Kidney (tissue), 11 donors: Measurements from ENCODE around the gene OR2T6. TPM values are rescaled to one million over a fixed set of nuclear protein-coding genes. Genes with fewer than 3 reads are reported as not detected.
"Not testable (repeated sequence)": the region's sequence is repeated elsewhere in the genome, so short reads cannot be mapped to it uniquely, and the experiment has no call there.

Experiments
- DNase-seq, 5 donors: peaks; one replicate each; pipeline ENCODE4 v3.0.0-alpha.2; 2013 to 2020
- FAIRE-seq: peaks from 2 replicates; lab custom pipeline; 2012; peaks lifted over from hg19 to GRCh38; lab: Jason Lieb, UNC
- H3K27ac ChIP-seq, 2 donors: one replicate each; pipeline ENCODE4 v1.7.0; 2013; ENCODE audit warnings: low read depth in 2 of 2, low read length in 2 of 2, inconsistent platforms in 1 of 2
- H3K27me3 ChIP-seq: one replicate; pipeline ENCODE4 v1.7.1; 2013; ENCODE audit warnings: low read length, inconsistent platforms; ENCODE audit not compliant: control insufficient read depth, insufficient read depth
- H3K36me3 ChIP-seq, 3 donors: one replicate each; pipeline versions ENCODE4 v1.7.0 to v1.7.1; 2013; ENCODE audit warnings: low read length in 3 of 3, control low read depth in 1 of 3, inconsistent platforms in 1 of 3; ENCODE audit not compliant: insufficient read depth in 3 of 3, control insufficient read depth in 2 of 3
- H3K4me1 ChIP-seq, 3 donors: one replicate each; pipeline versions ENCODE4 v1.7.0 to v1.7.1; 2013; ENCODE audit warnings: low read length in 3 of 3, inconsistent platforms in 1 of 3, low read depth in 1 of 3; ENCODE audit not compliant: control insufficient read depth in 2 of 3, insufficient read depth in 2 of 3
- H3K4me3 ChIP-seq, 3 donors: one replicate each; pipeline versions ENCODE4 v1.7.0 to v1.8.1; 2013; ENCODE audit warnings: low read length in 3 of 3, control low read depth in 1 of 3, inconsistent platforms in 1 of 3
- H3K9ac ChIP-seq, 3 donors: one replicate each; pipeline versions ENCODE4 v1.7.0 to v1.7.1; 2013; ENCODE audit warnings: low read length in 3 of 3, control low read depth in 1 of 3, inconsistent platforms in 1 of 3
- H3K9me3 ChIP-seq, 3 donors: one replicate each; pipeline versions ENCODE4 v1.7.0 to v1.7.1; 2013; ENCODE audit warnings: low read length in 3 of 3, control low read depth in 1 of 3, inconsistent platforms in 1 of 3; ENCODE audit not compliant: control insufficient read depth in 2 of 3, insufficient read depth in 1 of 3
- intact Hi-C: fragments of 100-400 bp; cut with DNase I; formaldehyde crosslinking; loops from one replicate; pipeline ENCODE4 v1.11.1; 2022
- polyA plus RNA-seq: library from polyadenylated mRNA; stranded (reverse); fragments of 350-450 nt; fragmentation: Illumina TruSeq; extraction: RNeasy Lipid Tissue Mini Kit (QIAGEN cat#74804); gene quantifications from one replicate; pipeline ENCODE4 v1.2.3, GENCODE V29; 2014; ENCODE audit warnings: low read depth, low replicate concordance; ENCODE audit not compliant: insufficient read depth
- total RNA-seq: library from RNA; stranded (reverse); fragmentation: NEBNext Ultra II Directional; extraction: Animal tissue kit (Norgen Biotek cat#: 25700); gene quantifications from one replicate; pipeline ENCODE4 v1.2.1, GENCODE V29; 2021
- donor health status: control.
- donor health status: control.
- donor health status: DM: yes; HTN: yes; CAD: no.
- donor health status: Normal renal cell carcinoma (clear cell type).

The OR2T6 gene
- total and polyA plus RNA-seq, 2 donors from 2014 or later: not detected

DNA sequence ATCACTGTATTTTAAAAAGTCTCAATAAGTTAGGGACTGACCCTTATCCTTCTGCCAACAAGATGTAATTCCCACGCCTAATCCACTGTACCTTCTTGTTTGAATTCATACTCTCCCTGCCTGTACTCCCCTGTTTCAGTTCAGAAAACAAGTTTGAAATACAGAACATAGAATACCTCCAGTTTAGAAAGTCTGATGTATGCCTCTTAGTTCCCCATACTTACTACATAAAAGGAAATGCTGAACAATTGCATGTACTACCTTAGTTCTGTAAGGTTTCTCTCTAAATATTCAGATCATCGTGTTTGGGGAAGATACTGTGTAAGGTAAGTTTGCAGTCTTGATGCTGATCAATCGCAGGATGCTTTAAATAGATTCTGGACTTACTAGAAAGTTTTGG, 60.8 kb downstream of the OR2T6 start:
- not testable (repeated sequence) for H3K27me3 ChIP-seq, H3K4me3 ChIP-seq, H3K9me3 ChIP-seq

DNA sequence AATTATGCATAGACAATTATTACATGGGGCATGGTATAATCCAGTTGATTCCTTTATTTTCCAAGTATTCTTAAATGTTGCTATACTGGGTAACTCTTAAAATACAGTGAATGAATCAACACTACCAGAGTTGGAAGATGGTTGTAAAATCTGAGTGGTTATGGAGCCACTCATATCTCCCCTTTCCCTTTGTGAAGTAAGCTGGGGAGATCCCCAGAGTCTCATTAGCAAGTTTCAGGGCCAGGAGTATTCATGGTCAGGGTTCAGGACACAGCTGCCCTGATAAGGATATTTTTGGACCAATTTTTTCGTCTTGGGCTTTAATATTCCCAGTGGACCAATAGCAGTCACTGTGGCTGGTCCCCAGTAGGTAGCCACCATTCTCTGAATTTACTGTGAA, 63.1 kb downstream of the OR2T6 start:
- H3K4me3 ChIP-seq, H3K9me3 ChIP-seq, FAIRE-seq, H3K36me3 ChIP-seq, intact Hi-C loops, H3K4me1 ChIP-seq, H3K27ac ChIP-seq, H3K9ac ChIP-seq, DNase-seq, H3K27me3 ChIP-seq: not testable (repeated sequence)

More for the DNA sequence above, 60.8 kb downstream of the OR2T6 start:
- H3K36me3 ChIP-seq, H3K4me1 ChIP-seq, H3K9ac ChIP-seq, DNase-seq, FAIRE-seq, H3K27ac ChIP-seq, intact Hi-C loops: not testable (repeated sequence)

DNA sequence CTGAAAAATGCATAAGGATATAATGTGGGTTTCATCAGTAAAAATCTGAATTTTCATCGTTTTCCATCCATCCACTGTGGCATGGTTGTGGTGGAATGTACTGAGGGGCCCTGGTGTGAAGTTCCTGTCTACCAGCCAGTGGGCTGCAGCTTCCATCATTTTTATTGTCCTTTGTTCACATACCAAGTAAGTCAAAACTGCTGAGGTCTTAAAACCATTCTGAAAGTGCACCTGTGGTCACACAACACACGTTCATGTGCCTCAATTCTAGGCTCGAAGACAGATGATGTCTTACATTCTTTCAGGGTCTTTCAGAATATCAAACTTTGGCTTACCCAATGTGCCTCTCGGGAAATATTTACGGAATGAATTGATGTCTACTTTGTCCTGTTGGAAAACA, 63.7 kb downstream of the OR2T6 start:
- H3K27ac ChIP-seq, intact Hi-C loops, H3K36me3 ChIP-seq, H3K4me3 ChIP-seq, H3K27me3 ChIP-seq, FAIRE-seq, H3K9me3 ChIP-seq, H3K9ac ChIP-seq, H3K4me1 ChIP-seq, DNase-seq: not testable (repeated sequence)

Other genes with a start within 250 kb of the OR2T6 start
- not detected for gene OR2M5, start 230.6 kb upstream of the OR2T6 start, total RNA-seq
- gene OR2M5, start 230.6 kb upstream of the OR2T6 start, polyA plus RNA-seq: not detected
- gene OR2M2, start 200.9 kb upstream of the OR2T6 start, total RNA-seq: not detected
- gene OR2M2, start 200.9 kb upstream of the OR2T6 start, polyA plus RNA-seq: not detected
- not detected for gene OR2M3, start 178.5 kb upstream of the OR2T6 start, total RNA-seq
- not detected for gene OR2M3, start 178.5 kb upstream of the OR2T6 start, polyA plus RNA-seq
- not detected for gene OR2M4, start 144.3 kb upstream of the OR2T6 start, total RNA-seq
- not detected for gene OR2M4, start 144.3 kb upstream of the OR2T6 start, polyA plus RNA-seq
- gene OR2T33, start 97.8 kb upstream of the OR2T6 start, total RNA-seq: not detected
- not detected for gene OR2T33, start 97.8 kb upstream of the OR2T6 start, polyA plus RNA-seq
- gene OR2T12, start 72.3 kb upstream of the OR2T6 start, total RNA-seq: not detected
- not detected for gene OR2T12, start 72.3 kb upstream of the OR2T6 start, polyA plus RNA-seq
- gene OR2M7, start 51.2 kb upstream of the OR2T6 start, total RNA-seq: not detected
- not detected for gene OR2M7, start 51.2 kb upstream of the OR2T6 start, polyA plus RNA-seq
- not detected for gene OR14C36, start 27.0 kb upstream of the OR2T6 start, total RNA-seq
- not detected for gene OR14C36, start 27.0 kb upstream of the OR2T6 start, polyA plus RNA-seq
- gene OR2T4, start 14.1 kb upstream of the OR2T6 start, total RNA-seq: not detected
- gene OR2T4, start 14.1 kb upstream of the OR2T6 start, polyA plus RNA-seq: not detected
- gene OR2T1, start 27.3 kb downstream of the OR2T6 start, total RNA-seq: not detected
- gene OR2T1, start 27.3 kb downstream of the OR2T6 start, polyA plus RNA-seq: not detected
- 0.28 TPM for gene OR2T2, start 69.9 kb downstream of the OR2T6 start, total RNA-seq
- gene OR2T2, start 69.9 kb downstream of the OR2T6 start, polyA plus RNA-seq: not detected
- not detected for gene OR2T3, start 97.6 kb downstream of the OR2T6 start, total RNA-seq
- gene OR2T3, start 97.6 kb downstream of the OR2T6 start, polyA plus RNA-seq: not detected
- gene OR2T5, start 112.8 kb downstream of the OR2T6 start, total RNA-seq: 0.09 TPM
- not detected for gene OR2T5, start 112.8 kb downstream of the OR2T6 start, polyA plus RNA-seq
- gene OR2G6, start 132.3 kb downstream of the OR2T6 start, total RNA-seq: 0.06 TPM
- 0.09 TPM for gene OR2G6, start 132.3 kb downstream of the OR2T6 start, polyA plus RNA-seq
- gene OR2T29, start 187.0 kb downstream of the OR2T6 start, total RNA-seq: not detected
- gene OR2T29, start 187.0 kb downstream of the OR2T6 start, polyA plus RNA-seq: not detected
- not detected for gene OR2T34, start 199.0 kb downstream of the OR2T6 start, total RNA-seq
- not detected for gene OR2T34, start 199.0 kb downstream of the OR2T6 start, polyA plus RNA-seq
- 0.41 TPM for gene OR2T10, start 222.0 kb downstream of the OR2T6 start, total RNA-seq
- 1.1 TPM for gene OR2T10, start 222.0 kb downstream of the OR2T6 start, polyA plus RNA-seq